ENCODE results near the gene MARS1. TPM values are rescaled to one million over a fixed set of nuclear protein-coding genes. Genes with fewer than 3 reads are reported as not detected.

The MARS1 gene
- total RNA-seq, 1 donor from 2014 or later, result 351 TPM

GRCh38 chr12:57485695-57486094, 2.2 kb upstream of the MARS1 start:
- no peak for FAIRE-seq
- Mint-ChIP-seq H3K27me3 (ENCODE audit: low read depth, unreplicated experiment) (peaks cover 3% of the 10 kb centered on the region), H3K36me3 (ENCODE audit: low read depth, unreplicated experiment) (peaks cover 12% of the 10 kb centered on the region), H3K27ac (ENCODE audit: unreplicated experiment) (peak overlapping the region; percentile 62), H3K4me1 (ENCODE audit: low read depth, unreplicated experiment) (peaks cover 23% of the 10 kb centered on the region), H3K4me3 (ENCODE audit: unreplicated experiment) (no peak overlapping the region), H3K9me3 (ENCODE audit: unreplicated experiment) (no peaks in the 10 kb centered on the region)
- H2AFZ ChIP-seq (ENCODE audit: low read depth, low read length), result no peak overlapping the region
- peaks cover 6% of the 10 kb centered on the region for H3K27me3 ChIP-seq (ENCODE audit: insufficient read depth, low read length)
- H3K4me1 ChIP-seq (ENCODE audit: insufficient read depth, low read length), result peaks cover 16% of the 10 kb centered on the region
- DNase-seq (ENCODE audit: low read depth), result no peak
- no peak overlapping the region for H3K9ac ChIP-seq (ENCODE audit: low read length)
- no peak overlapping the region for H3K27ac ChIP-seq (ENCODE audit: low read depth, low read length)
- no peak overlapping the region for H3K4me2 ChIP-seq (ENCODE audit: low read length)
- H3K79me2 ChIP-seq (ENCODE audit: insufficient read depth, low read length), result peaks cover 29% of the 10 kb centered on the region
- peaks cover 12% of the 10 kb centered on the region for H3K36me3 ChIP-seq (ENCODE audit: insufficient read depth, low read length)
- H3K4me3 ChIP-seq (ENCODE audit: insufficient read depth, low read depth, low read length), result no peak overlapping the region
- no peak for TF ChIP-seq EZH2 (IDR thresholded peaks at IDR 0.05; ENCODE audit: insufficient read depth, low read length)
- TF ChIP-seq, protein P1, sequence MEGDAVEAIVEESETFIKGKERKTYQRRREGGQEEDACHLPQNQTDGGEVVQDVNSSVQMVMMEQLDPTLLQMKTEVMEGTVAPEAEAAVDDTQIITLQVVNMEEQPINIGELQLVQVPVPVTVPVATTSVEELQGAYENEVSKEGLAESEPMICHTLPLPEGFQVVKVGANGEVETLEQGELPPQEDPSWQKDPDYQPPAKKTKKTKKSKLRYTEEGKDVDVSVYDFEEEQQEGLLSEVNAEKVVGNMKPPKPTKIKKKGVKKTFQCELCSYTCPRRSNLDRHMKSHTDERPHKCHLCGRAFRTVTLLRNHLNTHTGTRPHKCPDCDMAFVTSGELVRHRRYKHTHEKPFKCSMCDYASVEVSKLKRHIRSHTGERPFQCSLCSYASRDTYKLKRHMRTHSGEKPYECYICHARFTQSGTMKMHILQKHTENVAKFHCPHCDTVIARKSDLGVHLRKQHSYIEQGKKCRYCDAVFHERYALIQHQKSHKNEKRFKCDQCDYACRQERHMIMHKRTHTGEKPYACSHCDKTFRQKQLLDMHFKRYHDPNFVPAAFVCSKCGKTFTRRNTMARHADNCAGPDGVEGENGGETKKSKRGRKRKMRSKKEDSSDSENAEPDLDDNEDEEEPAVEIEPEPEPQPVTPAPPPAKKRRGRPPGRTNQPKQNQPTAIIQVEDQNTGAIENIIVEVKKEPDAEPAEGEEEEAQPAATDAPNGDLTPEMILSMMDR (IDR thresholded peaks at IDR 0.05; ENCODE audit: insufficient read depth, low read depth, low read length), result no peak
- H3K9me3 ChIP-seq (ENCODE audit: insufficient read depth, low read depth, low read length), result no peaks in the 10 kb centered on the region
- peaks cover 20% of the 10 kb centered on the region for H4K20me1 ChIP-seq (ENCODE audit: insufficient read depth, low read length)

DNA sequence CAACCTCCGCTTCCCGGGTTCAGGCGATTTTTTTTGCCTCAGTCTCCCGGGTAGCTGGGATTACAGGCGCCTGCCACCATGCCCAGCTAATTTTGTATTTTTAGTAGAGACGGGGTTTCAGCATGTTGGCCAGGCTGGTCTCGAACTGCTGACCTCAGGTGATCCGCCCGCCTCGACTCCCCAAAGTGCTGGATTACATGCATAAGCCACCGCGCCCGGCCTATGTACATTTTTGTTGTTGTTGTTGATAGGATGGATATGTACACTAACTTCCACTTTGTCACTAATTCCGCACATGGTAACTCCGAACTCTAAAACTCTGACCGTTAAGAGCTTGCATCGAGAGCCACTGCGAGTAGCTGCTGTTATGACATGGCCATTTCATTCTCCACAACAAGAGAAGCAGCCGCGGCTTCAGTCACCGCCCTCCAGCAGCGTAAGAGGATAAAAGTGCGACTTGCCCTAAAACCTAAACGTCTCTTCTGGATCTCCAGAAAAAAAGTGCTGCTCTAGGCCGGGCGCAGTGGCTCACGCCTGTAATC, 742 bp upstream of the MARS1 start:
- H3K9ac ChIP-seq (ENCODE audit: low read length), result no peak overlapping the region
- peaks cover 33% of the 10 kb centered on the region for H3K79me2 ChIP-seq (ENCODE audit: insufficient read depth, low read length)
- no peaks in the 10 kb centered on the region for H3K9me3 Mint-ChIP-seq (ENCODE audit: unreplicated experiment)
- peak overlapping the region; percentile 98 for H3K4me2 ChIP-seq (ENCODE audit: low read length)
- no peaks in the 10 kb centered on the region for H3K27me3 ChIP-seq (ENCODE audit: insufficient read depth, low read length)
- no peak overlapping the region for H3K27ac Mint-ChIP-seq (ENCODE audit: unreplicated experiment)
- no peak for FAIRE-seq
- TF ChIP-seq, protein P1 (IDR thresholded peaks at IDR 0.05; ENCODE audit: insufficient read depth, low read depth, low read length), result no peak
- TF ChIP-seq EZH2 (IDR thresholded peaks at IDR 0.05; ENCODE audit: insufficient read depth, low read length), result no peak
- H3K4me1 ChIP-seq (ENCODE audit: insufficient read depth, low read length), result peaks cover 16% of the 10 kb centered on the region
- peaks cover 29% of the 10 kb centered on the region for H4K20me1 ChIP-seq (ENCODE audit: insufficient read depth, low read length)
- H3K36me3 ChIP-seq (ENCODE audit: insufficient read depth, low read length), result peaks cover 23% of the 10 kb centered on the region
- no peak overlapping the region for H3K4me3 ChIP-seq (ENCODE audit: insufficient read depth, low read depth, low read length)
- no peaks in the 10 kb centered on the region for H3K9me3 ChIP-seq (ENCODE audit: insufficient read depth, low read depth, low read length)
- peak overlapping the region; percentile 93 for H3K4me3 Mint-ChIP-seq (ENCODE audit: unreplicated experiment)
- peaks cover 17% of the 10 kb centered on the region for H3K36me3 Mint-ChIP-seq (ENCODE audit: low read depth, unreplicated experiment)
- DNase-seq (ENCODE audit: low read depth), result no peak
- H3K4me1 Mint-ChIP-seq (ENCODE audit: low read depth, unreplicated experiment), result peaks cover 23% of the 10 kb centered on the region
- no peak overlapping the region for H3K27ac ChIP-seq (ENCODE audit: low read depth, low read length)
- H2AFZ ChIP-seq (ENCODE audit: low read depth, low read length), result peak overlapping the region; percentile 71
- H3K27me3 Mint-ChIP-seq (ENCODE audit: low read depth, unreplicated experiment), result no peaks in the 10 kb centered on the region

- Histone ChIP-seq H3K4me3 (ENCODE audit: insufficient read depth, low read depth, low read length) (peak overlapping the region; percentile 87), H3K9me3 (ENCODE audit: insufficient read depth, low read depth, low read length) (no peaks in the 10 kb centered on the region), H3K9ac (ENCODE audit: low read length) (peak overlapping the region; percentile 97), H3K4me1 (ENCODE audit: insufficient read depth, low read length) (peaks cover 12% of the 10 kb centered on the region), H3K79me2 (ENCODE audit: insufficient read depth, low read length) (peaks cover 38% of the 10 kb centered on the region), H4K20me1 (ENCODE audit: insufficient read depth, low read length) (peaks cover 36% of the 10 kb centered on the region), H3K4me2 (ENCODE audit: low read length) (peak overlapping the region; percentile 98), H2AFZ (ENCODE audit: low read depth, low read length) (peak overlapping the region; percentile 71), H3K27ac (ENCODE audit: low read depth, low read length) (peak overlapping the region; percentile 76), H3K27me3 (ENCODE audit: insufficient read depth, low read length) (no peaks in the 10 kb centered on the region), H3K36me3 (ENCODE audit: insufficient read depth, low read length) (peaks cover 28% of the 10 kb centered on the region)
- DNase-seq (ENCODE audit: low read depth) (peak; percentile 12), FAIRE-seq (no peak)
- Mint-ChIP-seq H3K4me1 (ENCODE audit: low read depth, unreplicated experiment) (peaks cover 16% of the 10 kb centered on the region), H3K27me3 (ENCODE audit: low read depth, unreplicated experiment) (no peaks in the 10 kb centered on the region), H3K9me3 (ENCODE audit: unreplicated experiment) (no peaks in the 10 kb centered on the region), H3K4me3 (ENCODE audit: unreplicated experiment) (peak overlapping the region; percentile 93), H3K27ac (ENCODE audit: unreplicated experiment) (peak overlapping the region; percentile 92), H3K36me3 (ENCODE audit: low read depth, unreplicated experiment) (peaks cover 22% of the 10 kb centered on the region)
- TF ChIP-seq, protein P1 (IDR thresholded peaks at IDR 0.05; ENCODE audit: insufficient read depth, low read depth, low read length), result no peak
- TF ChIP-seq EZH2 (IDR thresholded peaks at IDR 0.05; ENCODE audit: insufficient read depth, low read length), result no peak
Measured at GRCh38 chr12:57488402-57489156, 711 bp downstream of the MARS1 start.
